ENCODE data around the gene AIPL1.

DNA sequence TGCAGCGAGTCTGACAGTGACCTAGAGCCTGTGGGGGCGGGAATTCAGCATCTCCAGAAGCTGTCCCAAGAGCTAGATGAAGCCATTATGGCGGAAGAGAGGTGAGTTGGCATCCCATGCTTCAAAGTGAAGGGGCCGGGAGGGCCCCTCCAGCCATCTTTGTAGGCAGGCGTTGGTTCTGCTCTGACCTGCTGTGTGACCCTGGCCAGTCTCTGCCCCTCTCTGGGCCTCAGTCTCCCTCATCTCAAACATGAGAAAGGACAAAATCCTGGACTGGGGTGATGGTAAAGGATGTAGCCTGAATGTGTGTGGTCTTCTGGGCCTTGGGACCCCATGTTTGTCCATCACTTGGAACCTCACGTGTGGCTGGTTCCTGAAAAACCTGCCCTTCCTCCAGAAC lies 14.4 kb upstream of the AIPL1 start:
- TF ChIP-seq, protein P1, sequence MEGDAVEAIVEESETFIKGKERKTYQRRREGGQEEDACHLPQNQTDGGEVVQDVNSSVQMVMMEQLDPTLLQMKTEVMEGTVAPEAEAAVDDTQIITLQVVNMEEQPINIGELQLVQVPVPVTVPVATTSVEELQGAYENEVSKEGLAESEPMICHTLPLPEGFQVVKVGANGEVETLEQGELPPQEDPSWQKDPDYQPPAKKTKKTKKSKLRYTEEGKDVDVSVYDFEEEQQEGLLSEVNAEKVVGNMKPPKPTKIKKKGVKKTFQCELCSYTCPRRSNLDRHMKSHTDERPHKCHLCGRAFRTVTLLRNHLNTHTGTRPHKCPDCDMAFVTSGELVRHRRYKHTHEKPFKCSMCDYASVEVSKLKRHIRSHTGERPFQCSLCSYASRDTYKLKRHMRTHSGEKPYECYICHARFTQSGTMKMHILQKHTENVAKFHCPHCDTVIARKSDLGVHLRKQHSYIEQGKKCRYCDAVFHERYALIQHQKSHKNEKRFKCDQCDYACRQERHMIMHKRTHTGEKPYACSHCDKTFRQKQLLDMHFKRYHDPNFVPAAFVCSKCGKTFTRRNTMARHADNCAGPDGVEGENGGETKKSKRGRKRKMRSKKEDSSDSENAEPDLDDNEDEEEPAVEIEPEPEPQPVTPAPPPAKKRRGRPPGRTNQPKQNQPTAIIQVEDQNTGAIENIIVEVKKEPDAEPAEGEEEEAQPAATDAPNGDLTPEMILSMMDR (IDR thresholded peaks at IDR 0.05): no peak
- TF ChIP-seq POLR2A (IDR thresholded peaks at IDR 0.05) (no peak), POLR2AphosphoS5 (IDR thresholded peaks at IDR 0.05) (no peak)
